HG02938 (cell line): ENCODE results near the gene ODAM.
"Not testable (repeated sequence)": the region's sequence is repeated elsewhere in the genome, so short reads cannot be mapped to it uniquely, and the experiment has no call there.

Source experiments
- ATAC-seq: cut with Tn5 transposase; IDR thresholded peaks from one replicate; pipeline ENCODE4 v1.9.1; 2021; ENCODE audit warnings: mild to moderate bottlenecking, moderate library complexity; ENCODE audit not compliant: unreplicated experiment

ODAM gene, protein sequence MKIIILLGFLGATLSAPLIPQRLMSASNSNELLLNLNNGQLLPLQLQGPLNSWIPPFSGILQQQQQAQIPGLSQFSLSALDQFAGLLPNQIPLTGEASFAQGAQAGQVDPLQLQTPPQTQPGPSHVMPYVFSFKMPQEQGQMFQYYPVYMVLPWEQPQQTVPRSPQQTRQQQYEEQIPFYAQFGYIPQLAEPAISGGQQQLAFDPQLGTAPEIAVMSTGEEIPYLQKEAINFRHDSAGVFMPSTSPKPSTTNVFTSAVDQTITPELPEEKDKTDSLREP

DNA sequence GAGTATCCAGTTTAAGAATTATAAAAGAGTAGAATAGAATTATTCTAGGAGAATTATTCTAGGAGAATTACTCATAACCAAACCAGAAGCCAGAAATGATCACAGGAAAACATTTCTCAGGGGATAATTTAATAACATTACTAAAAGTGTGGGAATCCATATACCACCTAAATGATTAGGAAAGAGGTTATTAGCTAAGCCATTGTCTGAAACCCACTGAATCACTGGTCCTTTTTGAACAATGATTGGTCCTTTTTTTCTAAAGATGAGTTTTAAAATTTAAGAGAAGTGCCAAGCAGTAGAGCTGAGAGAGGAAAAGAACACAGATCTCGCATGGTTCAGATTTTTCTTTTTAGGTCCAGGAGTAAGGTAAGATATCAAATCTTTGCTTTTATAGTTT is at the start of gene ODAM:
Gene ODAM, plus strand, starts transcription at position 301 of the 400 bp plus-strand sequence. CDS start 819 bp downstream, outside the sequence.
- ATAC-seq, result no peak

DNA sequence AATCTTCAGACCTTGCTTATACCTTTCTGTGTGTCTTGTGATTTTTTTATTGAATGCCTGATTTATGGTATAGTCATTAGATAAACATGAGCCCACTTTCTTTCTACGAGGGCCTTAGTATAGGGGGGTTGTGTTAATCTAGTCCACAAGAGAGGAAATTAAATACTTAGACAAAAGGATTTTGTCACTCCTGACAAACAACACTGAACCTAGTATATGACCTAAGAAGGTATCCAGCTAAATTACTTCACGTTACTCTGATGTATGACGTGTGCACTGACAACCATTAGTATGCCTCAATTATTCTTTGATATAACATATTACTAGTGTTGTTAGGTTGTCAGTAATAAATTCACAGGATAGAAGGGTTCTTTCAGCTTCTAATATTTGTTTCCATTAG is 44.3 kb upstream of the ODAM start:
- ATAC-seq, result no peak

- ATAC-seq, result no peak
Observed at GRCh38 chr4:70152088-70152487, 43.4 kb upstream of the ODAM start.

GRCh38 chr4:70153937-70154336 is 41.6 kb upstream of the ODAM start, which contains the start of gene PRR27:
PRR27 (plus strand) TSS chr4:70154237; CDS start chr4:70154376, 139 bp downstream.
- ATAC-seq, result no peak

DNA sequence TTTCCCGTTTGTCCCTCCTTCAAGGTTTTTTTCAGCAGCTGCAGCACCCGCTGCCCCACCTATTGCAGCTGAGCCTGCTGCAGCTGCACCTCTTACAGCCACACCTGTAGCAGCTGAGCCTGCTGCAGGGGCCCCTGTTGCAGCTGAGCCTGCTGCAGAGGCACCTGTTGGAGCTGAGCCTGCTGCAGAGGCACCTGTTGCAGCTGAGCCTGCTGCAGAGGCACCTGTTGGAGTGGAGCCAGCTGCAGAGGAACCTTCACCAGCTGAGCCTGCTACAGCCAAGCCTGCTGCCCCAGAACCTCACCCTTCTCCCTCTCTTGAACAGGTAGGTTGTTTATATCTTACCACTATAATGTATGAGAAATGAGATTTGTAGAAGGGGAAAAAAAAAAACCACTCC is 36.9 kb upstream of the ODAM start:
- ATAC-seq, result no peak

- no peak for ATAC-seq
Observed at GRCh38 chr4:70177090-70177489, 18.4 kb upstream of the ODAM start.

DNA sequence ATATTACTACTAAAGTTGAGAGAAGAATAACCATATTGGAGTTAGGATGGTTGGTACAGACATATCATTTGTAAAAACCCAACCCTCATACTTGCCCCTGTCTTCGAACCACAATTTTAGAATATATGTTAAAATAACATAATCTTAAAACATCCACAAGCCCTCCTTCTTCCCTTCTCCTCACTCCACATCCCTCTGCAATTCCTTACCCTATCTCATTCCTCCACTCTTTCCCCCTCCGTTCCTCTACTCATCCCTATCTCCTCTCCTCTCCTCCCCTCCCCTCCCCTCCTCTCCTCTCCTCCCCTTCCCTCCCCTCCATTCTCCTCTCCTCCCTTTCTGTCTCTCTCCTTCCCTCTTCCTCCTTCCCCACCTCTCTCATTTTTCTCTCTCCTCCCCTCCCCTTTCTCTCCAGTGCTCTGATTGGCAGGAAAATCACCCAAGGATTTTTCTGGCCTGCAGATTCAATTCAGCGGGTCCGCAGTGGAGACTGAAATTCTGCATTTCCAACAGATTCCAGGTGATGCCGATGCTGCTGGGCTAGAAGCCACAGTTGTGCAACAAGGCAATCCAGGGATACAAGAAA is 17.4 kb upstream of the ODAM start:
- no peak for ATAC-seq

GRCh38 chr4:70179811-70180210 is 15.7 kb upstream of the ODAM start:
- ATAC-seq, result no peak

DNA sequence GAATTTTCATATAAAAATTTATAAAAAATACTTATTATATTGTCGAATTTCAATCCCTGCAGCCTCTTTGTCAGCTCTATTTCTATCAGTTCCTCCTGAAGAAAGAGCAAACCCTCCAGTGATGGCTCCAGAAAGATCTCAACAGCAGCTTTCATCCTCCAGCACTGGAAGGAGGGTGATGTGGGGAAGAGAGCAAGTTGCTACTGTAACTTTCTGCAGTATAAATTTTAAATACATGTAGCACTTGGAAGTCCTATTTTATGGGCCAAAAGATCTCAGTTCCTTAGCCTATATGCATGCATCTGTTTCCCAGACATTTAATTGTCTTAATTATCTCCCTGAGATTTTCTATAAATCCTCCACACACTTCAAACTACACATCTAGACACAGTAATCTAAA is 13.7 kb upstream of the ODAM start:
- ATAC-seq, result no peak

- ATAC-seq, result no peak
Observed at GRCh38 chr4:70182517-70183167, 12.9 kb upstream of the ODAM start.

GRCh38 chr4:70183168-70183939 is 12.2 kb upstream of the ODAM start:
- peak; percentile 91 for ATAC-seq

DNA sequence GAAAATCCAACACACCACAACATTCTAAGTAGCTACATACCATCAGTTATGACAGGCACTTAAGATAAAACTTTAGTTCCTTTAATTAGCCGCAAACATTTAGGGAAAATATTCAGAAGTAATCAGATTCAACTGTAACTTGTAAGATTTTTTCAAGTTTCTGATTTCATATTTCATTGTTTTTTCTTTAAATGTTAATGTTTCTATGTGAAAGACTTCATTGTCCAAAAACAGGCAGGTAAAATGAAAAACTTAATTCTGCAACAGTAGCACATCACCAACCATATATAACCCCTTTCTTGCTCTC is 11.6 kb upstream of the ODAM start:
- no peak for ATAC-seq

GRCh38 chr4:70187216-70187615 is 8.3 kb upstream of the ODAM start:
- ATAC-seq, result no peak

DNA sequence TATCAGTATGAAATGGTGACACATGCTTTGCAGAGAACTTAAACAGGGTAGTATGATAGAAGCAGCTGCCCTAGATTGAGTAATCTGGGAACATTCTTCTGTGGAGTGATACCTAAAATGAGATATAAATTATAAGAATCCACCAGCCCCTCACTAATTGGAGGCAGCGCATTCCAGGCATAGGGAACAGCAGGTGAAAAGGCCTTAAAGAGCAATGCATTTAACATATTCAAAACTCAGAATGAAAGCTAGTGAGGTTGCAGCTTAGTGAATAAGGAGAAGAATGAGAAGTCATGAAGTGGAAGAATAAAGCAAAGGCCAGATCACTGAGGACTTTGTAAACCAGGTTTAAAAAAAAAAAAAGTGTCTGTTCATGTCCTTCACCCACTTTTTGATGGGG is 4.9 kb upstream of the ODAM start:
- ATAC-seq, result no peak

- ATAC-seq, result no peak
Observed at GRCh38 chr4:70191647-70192046, 3.9 kb upstream of the ODAM start.

- no peak for ATAC-seq
Observed at GRCh38 chr4:70192895-70193294, 2.6 kb upstream of the ODAM start.

- ATAC-seq, result no peak
Observed at GRCh38 chr4:70196857-70197256, 1.3 kb downstream of the ODAM start.

GRCh38 chr4:70197842-70198241 is 2.3 kb downstream of the ODAM start:
- ATAC-seq, result no peak

GRCh38 chr4:70203601-70204000 is 8.1 kb downstream of the ODAM start:
- no peak for ATAC-seq

DNA sequence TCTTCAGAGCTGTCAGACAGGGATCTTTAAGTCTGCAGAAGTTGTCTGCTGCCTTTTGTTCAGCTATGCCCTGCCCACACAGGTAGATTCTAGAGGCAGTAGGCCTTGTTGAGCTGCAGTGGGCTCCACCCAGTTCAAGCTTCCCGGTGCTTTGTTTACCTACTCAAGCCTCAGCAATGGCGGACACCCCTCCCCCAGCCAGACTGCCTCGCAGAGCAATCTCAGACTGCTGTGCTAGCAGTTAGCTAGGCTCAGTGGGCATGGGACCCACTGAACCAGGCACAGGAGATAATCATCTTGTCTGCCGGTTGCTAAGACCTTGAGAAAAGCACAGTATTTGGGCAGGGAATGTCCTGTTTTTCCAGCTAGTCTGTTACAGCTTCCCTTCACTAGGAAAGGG is 17.2 kb downstream of the ODAM start:
- not testable (repeated sequence) for ATAC-seq

DNA sequence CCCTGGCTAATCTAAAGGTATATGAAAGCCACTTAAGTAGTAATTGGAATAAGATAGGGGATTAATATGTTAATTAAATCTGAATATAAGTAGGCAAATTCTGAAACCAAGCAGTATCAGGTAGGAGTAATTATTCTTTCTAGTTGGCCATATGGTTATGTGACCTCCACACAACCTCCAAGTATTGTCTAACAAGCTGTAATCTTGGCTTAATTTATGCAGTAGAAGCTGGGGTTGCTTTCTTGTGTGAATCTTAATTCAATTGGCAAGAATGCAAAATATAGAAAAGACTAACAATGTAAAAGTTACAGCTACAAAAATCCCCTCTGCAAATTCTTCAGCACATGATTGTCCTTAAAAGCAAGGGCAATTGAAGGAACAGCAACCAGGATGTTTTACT is 20.6 kb downstream of the ODAM start:
- not testable (repeated sequence) for ATAC-seq

GRCh38 chr4:70216550-70216949 is 21.0 kb downstream of the ODAM start:
- ATAC-seq, result not testable (repeated sequence)
